Measurements from ENCODE around the gene GRM7. TPM values are rescaled to one million over a fixed set of nuclear protein-coding genes. Genes with fewer than 3 reads are reported as not detected.

Gene GRM7
- total and polyA plus RNA-seq, 10 donors, result 0.02 to 0.20 (median 0.14) TPM; not detected in 7

- no peak overlapping the region for H3K27ac ChIP-seq
- no peaks in the 10 kb centered on the region for H3K27me3 ChIP-seq (replicated peaks in 1 of 7)
- H3K36me3 ChIP-seq, result no peaks in the 10 kb centered on the region
- no peak overlapping the region for H3K4me3 ChIP-seq
- intact Hi-C loops (cut with DNase I; ENCODE audit: low total_unique reads), result no loop called here
- no peak for DNase-seq
- WGBS, 5 donors, result 47 to 73% (median 51%) methylated on average over 3 of the region's 3 CpGs
- TF ChIP-seq POLR2AphosphoS5 (IDR thresholded peaks at IDR 0.05) (no peak), CTCF (IDR thresholded peaks at IDR 0.05 in 8 of 11, conservative IDR thresholded peaks at IDR 0.05 in 3 of 11) (no peak), POLR2A (IDR thresholded peaks at IDR 0.05) (no peak)
- no peaks in the 10 kb centered on the region for H3K9me3 ChIP-seq
- peaks cover 0 to 5% (median 0%) of the 10 kb centered on the region in 6 donors for H3K4me1 ChIP-seq
Observed at GRCh38 chr3:7692866-7693265, 832.0 kb downstream of the GRM7 start.

- 86 to 99% (median 88%) methylated on average over 2 of the region's 2 CpGs for WGBS, 5 donors
- intact Hi-C loops (cut with DNase I; ENCODE audit: low total_unique reads), result no loop called here
Observed at GRCh38 chr3:7693976-7694375, 833.1 kb downstream of the GRM7 start.

GRCh38 chr3:7695049-7695448 is 834.1 kb downstream of the GRM7 start:
- no peak overlapping the region for H3K4me3 ChIP-seq
- TF ChIP-seq CTCF (IDR thresholded peaks at IDR 0.05 in 8 of 11, conservative IDR thresholded peaks at IDR 0.05 in 3 of 11) (no peak), POLR2AphosphoS5 (IDR thresholded peaks at IDR 0.05) (no peak), POLR2A (IDR thresholded peaks at IDR 0.05) (no peak)
- 40 to 92% (median 68%) methylated on average over 1 of the region's 1 CpG for WGBS, 5 donors
- no peak for DNase-seq
- H3K27me3 ChIP-seq (replicated peaks in 1 of 7), result no peaks in the 10 kb centered on the region
- no peaks in the 10 kb centered on the region for H3K36me3 ChIP-seq
- H3K4me1 ChIP-seq, result peaks cover 0 to 5% (median 0%) of the 10 kb centered on the region in 6 donors
- intact Hi-C loops (cut with DNase I; ENCODE audit: low total_unique reads), result no loop called here
- H3K27ac ChIP-seq, result no peak overlapping the region
- H3K9me3 ChIP-seq, result no peaks in the 10 kb centered on the region

More at GRCh38 chr3:7693976-7694375, 833.1 kb downstream of the GRM7 start:
- no peak for TF ChIP-seq CTCF (IDR thresholded peaks at IDR 0.05 in 8 of 11, conservative IDR thresholded peaks at IDR 0.05 in 3 of 11)
- TF ChIP-seq POLR2AphosphoS5 (IDR thresholded peaks at IDR 0.05), result no peak
- TF ChIP-seq POLR2A (IDR thresholded peaks at IDR 0.05), result no peak
- no peaks in the 10 kb centered on the region for H3K27me3 ChIP-seq (replicated peaks in 1 of 7)
- peaks cover 0 to 5% (median 0%) of the 10 kb centered on the region in 6 donors for H3K4me1 ChIP-seq
- no peak overlapping the region for H3K4me3 ChIP-seq
- no peaks in the 10 kb centered on the region for H3K36me3 ChIP-seq
- DNase-seq, result no peak
- H3K9me3 ChIP-seq, result no peaks in the 10 kb centered on the region
- H3K27ac ChIP-seq, result no peak overlapping the region

GRCh38 chr3:7696320-7696719 is 835.4 kb downstream of the GRM7 start:
- Histone ChIP-seq H3K4me3 (no peak overlapping the region), H3K27ac (no peak overlapping the region), H3K4me1 (peaks cover 0 to 5% (median 0%) of the 10 kb centered on the region in 6 donors), H3K27me3 (replicated peaks in 1 of 7) (no peaks in the 10 kb centered on the region), H3K9me3 (no peaks in the 10 kb centered on the region), H3K36me3 (no peaks in the 10 kb centered on the region)
- intact Hi-C loops (cut with DNase I; ENCODE audit: low total_unique reads), result no loop called here
- WGBS, 5 donors, result 86 to 91% (median 89%) methylated on average over 2 of the region's 2 CpGs
- no peak for TF ChIP-seq POLR2A (IDR thresholded peaks at IDR 0.05)
- TF ChIP-seq POLR2AphosphoS5 (IDR thresholded peaks at IDR 0.05), result no peak
- TF ChIP-seq CTCF (IDR thresholded peaks at IDR 0.05 in 8 of 11, conservative IDR thresholded peaks at IDR 0.05 in 3 of 11), result no peak
- DNase-seq, result no peak
